HepG2 (cell line): ENCODE data around the gene LRRC27. TPM values are rescaled to one million over a fixed set of nuclear protein-coding genes. Genes with fewer than 3 reads are reported as not detected.

Experiments
- ATAC-seq: fragments of 200-7000 bp; cut with Tn5 transposase; 3 replicates; pipeline ENCODE4 v1.9.1; 2020; ENCODE audit warnings: mild to moderate bottlenecking, moderate library complexity
- BruUV-seq: library from RNA; stranded (reverse); fragments of 400-500 nt; replicated peaks from 2 replicates; lab custom pipeline; 2021; lab: Mats Ljungman, UMichigan
- CTCF ChIA-PET: fragments of 300-600 bp; formaldehyde crosslinking; extraction: SDS; loops from one replicate; lab custom pipeline; 2021; ENCODE audit warnings: low total read pairs, inconsistent platforms, low intra/inter-chr PET ratio; lab: Yijun Ruan, JAX
- POLR2A ChIA-PET: fragments of 350-600 bp; sonication (Branson Sonifier 250); formaldehyde crosslinking; loops from one replicate; lab custom pipeline; 2020; ENCODE audit warnings: antibody characterized with exemption, inconsistent platforms; lab: Yijun Ruan, JAX
- DNase-seq: peaks from one replicate; pipeline ENCODE4 v3.0.0-alpha.2; 2015; ENCODE audit warnings: low spot score
- FAIRE-seq: peaks from 3 replicates; lab custom pipeline; 2011; peaks lifted over from hg19 to GRCh38; lab: Jason Lieb, UNC
- H2AFZ ChIP-seq: one replicate; pipeline ENCODE4 v1.6.1; 2011; ENCODE audit warnings: low read length, inconsistent platforms
- H3K27ac ChIP-seq: fragments of 300-600 bp; 3 replicates; pipeline ENCODE4 v1.8.0; 2011; ENCODE audit warnings: mixed run types, mild to moderate bottlenecking, mixed read lengths, low read length, inconsistent platforms; ENCODE audit not compliant: insufficient read depth; ENCODE audit errors: extremely low read length
- H3K27me3 ChIP-seq, 2 experiments: fragments of 200-600 bp in 1 of 2; 2 replicates in 1 of 2; 3 replicates in 1 of 2; pipeline versions ENCODE4 v1.6.0 to v1.8.0; 2011; ENCODE audit warnings: low read length in 2 of 2, mild to moderate bottlenecking in 2 of 2, moderate library complexity in 2 of 2, inconsistent platforms in 1 of 2; ENCODE audit not compliant: insufficient read depth in 2 of 2, control insufficient read depth in 1 of 2
- H3K36me3 ChIP-seq, 2 experiments: fragments of 200-600 bp in 1 of 2; replicated peaks in 1 of 2; 2 replicates in 1 of 2; 3 replicates in 1 of 2; pipeline versions ENCODE4 v1.5.1 to v1.8.0; 2011; ENCODE audit warnings: low read length in 2 of 2, inconsistent platforms in 1 of 2; ENCODE audit not compliant: insufficient read depth in 2 of 2, control insufficient read depth in 1 of 2
- H3K4me1 ChIP-seq: 2 replicates; pipeline ENCODE4 v1.5.1; 2012; ENCODE audit warnings: low read length, inconsistent platforms; ENCODE audit not compliant: insufficient read depth
- H3K4me2 ChIP-seq: 2 replicates; pipeline ENCODE4 v1.6.0; 2011; ENCODE audit warnings: low read depth, low read length, inconsistent platforms
- H3K4me3 ChIP-seq, 3 experiments: fragments of 200-600 bp in 1 of 3; sonication (generic), shearing (Covaris generic) in 1 of 3; replicated peaks in 1 of 3; 2 replicates each; pipeline ENCODE4 v1.5.1; 2011 to 2016; ENCODE audit warnings: low read length in 3 of 3, inconsistent platforms in 2 of 3, low read depth in 2 of 3, mild to moderate bottlenecking in 2 of 3, control low read depth in 1 of 3, mixed read lengths in 1 of 3; ENCODE audit not compliant: insufficient read depth in 1 of 3
- H3K79me2 ChIP-seq: one replicate; pipeline ENCODE4 v1.6.1; 2011; ENCODE audit warnings: low read length, inconsistent platforms; ENCODE audit not compliant: insufficient read depth
- H3K9ac ChIP-seq: 2 replicates; pipeline ENCODE4 v1.6.0; 2011; ENCODE audit warnings: mild to moderate bottlenecking, low read depth, low read length, inconsistent platforms; ENCODE audit not compliant: insufficient read depth
- H3K9me3 ChIP-seq: 2 replicates; pipeline ENCODE4 v1.5.1; 2012; ENCODE audit warnings: mild to moderate bottlenecking, low read length
- H4K20me1 ChIP-seq: 2 replicates; pipeline ENCODE4 v1.6.0; 2011; ENCODE audit warnings: inconsistent platforms, mild to moderate bottlenecking, low read length, moderate library complexity; ENCODE audit not compliant: insufficient read depth
- DMTF1 ChIP-seq: sonication (generic); formaldehyde crosslinking; IDR thresholded peaks from 2 replicates; pipeline ENCODE4 v1.4.0; 2020; ENCODE audit warnings: mild to moderate bottlenecking, missing genetic modification reagents
- HNF4A ChIP-seq: sonication (generic); formaldehyde crosslinking; IDR thresholded peaks from 2 replicates; pipeline ENCODE4 v1.4.0; 2020; ENCODE audit warnings: missing genetic modification reagents
- PAXIP1 ChIP-seq: sonication (generic); formaldehyde crosslinking; conservative IDR thresholded peaks from 2 replicates; pipeline ENCODE4 v1.4.0; 2020; ENCODE audit warnings: mild to moderate bottlenecking, missing genetic modification reagents, moderate library complexity
- ZFP90 ChIP-seq: sonication (generic); formaldehyde crosslinking; IDR thresholded peaks from 2 replicates; pipeline ENCODE4 v1.8.0; 2022; ENCODE audit warnings: missing genetic modification reagents, mild to moderate bottlenecking, inconsistent platforms, borderline replicate concordance
- ZFX ChIP-seq: sonication (generic); formaldehyde crosslinking; IDR thresholded peaks from 2 replicates; pipeline ENCODE4 v1.4.0; 2020; ENCODE audit warnings: mild to moderate bottlenecking, low read depth, missing genetic modification reagents, moderate library complexity
- ZNF138 ChIP-seq: sonication (generic); formaldehyde crosslinking; IDR thresholded peaks from 2 replicates; pipeline ENCODE4 v1.5.0; 2020; ENCODE audit warnings: mild to moderate bottlenecking, low read depth, missing genetic modification reagents
- ZNF205 ChIP-seq: IDR thresholded peaks from 2 replicates; pipeline ENCODE4 v1.6.1; 2018; ENCODE audit warnings: missing biosample characterization, missing genetic modification reagents
- ZNF292 ChIP-seq: sonication (generic); formaldehyde crosslinking; IDR thresholded peaks from 2 replicates; pipeline ENCODE4 v1.8.1; 2022; ENCODE audit warnings: mild to moderate bottlenecking, low read depth, missing genetic modification reagents, borderline replicate concordance
- ZNF652 ChIP-seq: IDR thresholded peaks from 2 replicates; pipeline ENCODE4 v1.6.1; 2016; ENCODE audit warnings: low read depth, borderline replicate concordance
- ZNF777 ChIP-seq: sonication (generic); formaldehyde crosslinking; IDR thresholded peaks from 2 replicates; pipeline ENCODE4 v1.4.0; 2020; ENCODE audit warnings: missing genetic modification reagents
- WGBS: methylation state at CpG from one replicate; pipeline ENCODE4 v1.1.6; 2017; ENCODE audit warnings: low lambda C conversion rate; 5-methylcytosine and 5-hydroxymethylcytosine counted together
- in situ Hi-C: cut with HindIII; loops from 2 replicates; pipeline ENCODE4 v1.10.0; 2017; ENCODE audit warnings: low pct_unique_long_range_greater_than_20kb; ENCODE audit not compliant: extremely low pct_ligation_motif_present
- intact Hi-C: fragments of 100-400 bp; cut with micrococcal nuclease; formaldehyde crosslinking; loops from one replicate; pipeline ENCODE4 v1.10.0; 2022; ENCODE audit not compliant: unreplicated experiment
- polyA plus RNA-seq, 8 experiments: library from polyadenylated mRNA; depleted of rRNA in 3 of 8; stranded (reverse) in 7 of 8; unstranded in 1 of 8; fragments of >200 nt; fragmentation: Illumina TruSeq in 4 of 8; extraction: Trizol in 4 of 8; gene quantifications; 2 replicates each; pipeline versions ENCODE4 v1.2.1 to v1.2.3, GENCODE V29; 2011 to 2016; ENCODE audit warnings: low read depth in 4 of 8, missing spikeins in 1 of 8, mixed read lengths in 1 of 8; ENCODE audit not compliant: insufficient read depth in 1 of 8
- total RNA-seq, 5 experiments: library from RNA; depleted of rRNA; stranded (reverse); fragments of >200 nt; fragmentation: Illumina TruSeq; extraction: Trizol; gene quantifications; 2 replicates each; pipeline ENCODE4 v1.2.3, GENCODE V29; 2016; ENCODE audit warnings: low read depth in 1 of 5
- TF ChIP-seq, protein P1 (sequence below): sonication (generic); formaldehyde crosslinking; IDR thresholded peaks from 2 replicates; pipeline ENCODE4 v1.8.0; 2022; ENCODE audit warnings: mild to moderate bottlenecking, missing genetic modification reagents
- TF ChIP-seq, protein P2 (sequence below): sonication (generic); formaldehyde crosslinking; IDR thresholded peaks from 2 replicates; pipeline ENCODE4; 2020; ENCODE audit warnings: missing genetic modification reagents, mild to moderate bottlenecking, borderline replicate concordance

The LRRC27 gene
- total and polyA plus RNA-seq, 2 of the 13 experiments (the other 11 are each of a cell fraction or from before 2014, with no cell fraction given): 4.2 to 4.6 TPM

DNA sequence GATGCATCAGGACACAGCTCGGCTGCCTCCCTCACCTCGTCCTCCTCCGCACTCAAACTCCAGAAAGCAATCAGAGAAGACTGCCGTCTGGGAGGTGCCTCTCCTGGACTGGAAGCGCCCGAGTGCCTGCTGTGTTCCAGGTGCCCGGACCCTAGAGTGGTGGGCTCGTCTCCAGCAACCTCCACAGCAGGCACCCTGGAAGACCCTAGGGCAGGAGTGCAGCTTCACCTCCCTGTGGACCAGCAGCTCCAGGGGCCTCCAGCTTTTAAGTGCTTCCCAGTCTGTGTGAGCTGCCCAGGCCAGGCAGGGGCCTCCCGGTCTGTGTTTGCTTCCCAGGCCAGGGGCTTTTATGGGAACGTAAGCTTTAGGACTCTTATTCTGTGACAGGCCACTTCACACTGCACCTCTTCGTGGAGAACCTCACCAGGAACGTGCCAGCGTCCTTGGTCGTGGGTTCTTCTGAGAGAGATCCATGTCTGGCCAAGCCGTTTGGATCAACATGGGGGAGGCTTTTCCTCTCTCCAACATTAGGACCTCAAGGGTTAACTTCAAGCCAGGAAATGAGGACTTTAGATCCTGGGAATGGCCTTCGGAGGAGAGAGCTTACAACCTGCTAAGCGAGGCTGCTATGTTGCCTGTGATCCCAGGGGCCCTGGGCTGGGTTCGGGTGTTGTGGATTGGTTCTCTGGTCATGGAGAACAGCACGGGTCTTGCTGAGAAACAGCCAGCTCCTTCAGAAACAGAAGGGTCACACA, 59.1 kb downstream of the LRRC27 start:
- intact Hi-C loops (no loop called here), in situ Hi-C loops (no loop called here)
- Histone ChIP-seq H2AFZ (no peak overlapping the region), H3K27me3 (peaks cover 8 to 32% of the 10 kb centered on the region in 2 experiments; a peak in 3 of 5 replicates), H4K20me1 (no peaks in the 10 kb centered on the region), H3K9ac (peak overlapping the region; percentile 24), H3K27ac (peak overlapping the region; percentile 10), H3K4me1 (peaks cover 60% of the 10 kb centered on the region), H3K36me3 (no peaks in the 10 kb centered on the region), H3K4me3 (peak overlapping the region in 1 of 3 experiments; percentile 37; a peak in 1 of 6 replicates), H3K79me2 (no peaks in the 10 kb centered on the region), H3K9me3 (no peaks in the 10 kb centered on the region), H3K4me2 (peak overlapping the region; percentile 68)
- FAIRE-seq: no peak
- peak; percentile 4; the same call in 1 of the 3 replicates for ATAC-seq
- 18% methylated on average over 8 of the region's 19 CpGs for WGBS
- DNase-seq: no peak
- CTCF ChIA-PET: no interaction called here
- POLR2A ChIA-PET: no interaction called here
- BruUV-seq: no TSS peak
- TF ChIP-seq ZNF652 (CRISPR knock-in tag) (peak; percentile 93), ZFP90 (CRISPR knock-in tag) (no peak), PAXIP1 (CRISPR knock-in tag) (peak; percentile 26; the same call in 1 of the 2 replicates), ZNF138 (no peak), ZFX (CRISPR knock-in tag) (peak; percentile 48), HNF4A (CRISPR knock-in tag) (peak; percentile 33; the same call in 1 of the 2 replicates), ZNF292 (CRISPR knock-in tag) (0 out of 2 replicates have a peak, but pooled peaks have one; percentile 44), ZNF777 (CRISPR knock-in tag) (0 out of 2 replicates have a peak, but pooled peaks have one; percentile 25), DMTF1 (CRISPR knock-in tag) (no peak), ZNF205 (CRISPR knock-in tag) (peak; percentile 100)
- TF ChIP-seq, protein P1, sequence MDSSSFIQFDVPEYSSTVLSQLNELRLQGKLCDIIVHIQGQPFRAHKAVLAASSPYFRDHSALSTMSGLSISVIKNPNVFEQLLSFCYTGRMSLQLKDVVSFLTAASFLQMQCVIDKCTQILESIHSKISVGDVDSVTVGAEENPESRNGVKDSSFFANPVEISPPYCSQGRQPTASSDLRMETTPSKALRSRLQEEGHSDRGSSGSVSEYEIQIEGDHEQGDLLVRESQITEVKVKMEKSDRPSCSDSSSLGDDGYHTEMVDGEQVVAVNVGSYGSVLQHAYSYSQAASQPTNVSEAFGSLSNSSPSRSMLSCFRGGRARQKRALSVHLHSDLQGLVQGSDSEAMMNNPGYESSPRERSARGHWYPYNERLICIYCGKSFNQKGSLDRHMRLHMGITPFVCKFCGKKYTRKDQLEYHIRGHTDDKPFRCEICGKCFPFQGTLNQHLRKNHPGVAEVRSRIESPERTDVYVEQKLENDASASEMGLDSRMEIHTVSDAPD: no peak
- TF ChIP-seq, protein P2, sequence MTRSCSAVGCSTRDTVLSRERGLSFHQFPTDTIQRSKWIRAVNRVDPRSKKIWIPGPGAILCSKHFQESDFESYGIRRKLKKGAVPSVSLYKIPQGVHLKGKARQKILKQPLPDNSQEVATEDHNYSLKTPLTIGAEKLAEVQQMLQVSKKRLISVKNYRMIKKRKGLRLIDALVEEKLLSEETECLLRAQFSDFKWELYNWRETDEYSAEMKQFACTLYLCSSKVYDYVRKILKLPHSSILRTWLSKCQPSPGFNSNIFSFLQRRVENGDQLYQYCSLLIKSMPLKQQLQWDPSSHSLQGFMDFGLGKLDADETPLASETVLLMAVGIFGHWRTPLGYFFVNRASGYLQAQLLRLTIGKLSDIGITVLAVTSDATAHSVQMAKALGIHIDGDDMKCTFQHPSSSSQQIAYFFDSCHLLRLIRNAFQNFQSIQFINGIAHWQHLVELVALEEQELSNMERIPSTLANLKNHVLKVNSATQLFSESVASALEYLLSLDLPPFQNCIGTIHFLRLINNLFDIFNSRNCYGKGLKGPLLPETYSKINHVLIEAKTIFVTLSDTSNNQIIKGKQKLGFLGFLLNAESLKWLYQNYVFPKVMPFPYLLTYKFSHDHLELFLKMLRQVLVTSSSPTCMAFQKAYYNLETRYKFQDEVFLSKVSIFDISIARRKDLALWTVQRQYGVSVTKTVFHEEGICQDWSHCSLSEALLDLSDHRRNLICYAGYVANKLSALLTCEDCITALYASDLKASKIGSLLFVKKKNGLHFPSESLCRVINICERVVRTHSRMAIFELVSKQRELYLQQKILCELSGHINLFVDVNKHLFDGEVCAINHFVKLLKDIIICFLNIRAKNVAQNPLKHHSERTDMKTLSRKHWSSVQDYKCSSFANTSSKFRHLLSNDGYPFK: 0 out of 2 replicates have a peak, but pooled peaks have one; percentile 23
